HL-60/S4 treated with retinoic acid at 250 ng/mL for 4 days and 3 days (cell line): Measurements from ENCODE around the gene CIROP.

ENCODE experiments used
- in situ Hi-C: fragments of 300-500 bp; cut with MboI; formaldehyde crosslinking; loops from 2 replicates; pipeline ENCODE4 v1.7.0; 2022; ENCODE audit warnings: low sequenced_read_pairs

CIROP gene

GRCh38 chr14:23054000-23054811 lies 50.6 kb downstream of the CIROP start:
- in situ Hi-C loops, result no loop called here

DNA sequence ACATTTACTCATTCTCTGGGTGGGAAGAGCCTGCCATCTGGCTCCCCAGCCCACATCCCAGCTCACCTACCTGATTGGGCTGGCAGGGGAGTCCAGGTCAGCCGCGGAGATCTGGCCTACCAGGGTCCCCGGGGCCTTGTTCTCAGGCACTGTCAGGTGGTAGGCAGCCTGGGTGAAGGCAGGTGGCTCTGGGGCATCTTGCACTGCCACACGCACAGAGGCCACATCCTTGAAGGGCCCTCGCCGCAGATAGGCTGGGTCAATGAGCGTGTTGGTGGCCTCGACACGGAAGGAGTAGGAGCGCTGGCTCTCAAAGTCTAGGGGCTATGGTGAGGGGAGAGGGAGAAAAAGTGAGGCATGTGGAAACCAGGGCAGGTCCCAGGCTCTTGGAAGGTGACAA lies 51.4 kb downstream of the CIROP start:
- in situ Hi-C loops, result no loop called here

DNA sequence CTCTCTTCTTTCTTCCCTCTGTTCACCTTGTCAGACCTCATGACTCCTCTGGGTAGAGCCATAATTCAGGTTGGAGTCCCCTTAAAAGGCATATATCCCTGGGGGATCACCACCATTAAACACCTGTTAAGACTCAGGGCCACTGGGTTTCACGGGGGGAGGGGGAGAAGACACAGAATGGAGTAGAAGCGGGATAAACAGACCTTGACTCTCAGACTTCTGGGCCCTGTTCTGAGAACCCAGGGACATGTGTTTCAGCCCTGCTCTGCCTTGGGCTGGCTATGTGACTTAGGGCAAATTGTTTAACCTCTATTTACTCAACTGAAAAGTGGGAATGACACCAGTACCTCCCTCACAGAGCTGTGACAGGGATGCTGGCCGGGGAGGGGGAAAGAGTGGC lies 52.1 kb downstream of the CIROP start:
- in situ Hi-C loops, result no loop called here

DNA sequence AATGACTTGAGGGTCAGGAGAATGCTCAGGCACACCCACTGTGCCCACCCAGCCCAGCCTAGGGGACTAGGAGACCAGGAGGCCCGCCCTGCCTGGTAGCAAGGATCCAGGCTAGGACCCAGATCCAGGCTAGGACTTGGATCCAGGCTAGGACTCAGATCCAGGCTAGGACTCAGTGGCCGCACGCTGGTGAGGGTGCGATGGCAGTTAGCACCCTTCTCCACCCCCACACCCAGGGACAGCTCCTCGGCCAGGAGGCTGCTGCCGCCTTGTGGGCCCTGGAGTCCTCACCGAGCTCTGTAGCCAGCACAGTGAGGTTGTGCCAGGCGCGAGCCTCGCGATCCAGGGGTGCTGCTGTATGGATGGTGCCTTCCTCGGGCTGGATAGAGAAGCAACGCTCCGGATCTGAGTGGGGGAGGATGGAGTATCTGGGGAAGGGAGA lies 52.6 kb downstream of the CIROP start:
- in situ Hi-C loops, result no loop called here

DNA sequence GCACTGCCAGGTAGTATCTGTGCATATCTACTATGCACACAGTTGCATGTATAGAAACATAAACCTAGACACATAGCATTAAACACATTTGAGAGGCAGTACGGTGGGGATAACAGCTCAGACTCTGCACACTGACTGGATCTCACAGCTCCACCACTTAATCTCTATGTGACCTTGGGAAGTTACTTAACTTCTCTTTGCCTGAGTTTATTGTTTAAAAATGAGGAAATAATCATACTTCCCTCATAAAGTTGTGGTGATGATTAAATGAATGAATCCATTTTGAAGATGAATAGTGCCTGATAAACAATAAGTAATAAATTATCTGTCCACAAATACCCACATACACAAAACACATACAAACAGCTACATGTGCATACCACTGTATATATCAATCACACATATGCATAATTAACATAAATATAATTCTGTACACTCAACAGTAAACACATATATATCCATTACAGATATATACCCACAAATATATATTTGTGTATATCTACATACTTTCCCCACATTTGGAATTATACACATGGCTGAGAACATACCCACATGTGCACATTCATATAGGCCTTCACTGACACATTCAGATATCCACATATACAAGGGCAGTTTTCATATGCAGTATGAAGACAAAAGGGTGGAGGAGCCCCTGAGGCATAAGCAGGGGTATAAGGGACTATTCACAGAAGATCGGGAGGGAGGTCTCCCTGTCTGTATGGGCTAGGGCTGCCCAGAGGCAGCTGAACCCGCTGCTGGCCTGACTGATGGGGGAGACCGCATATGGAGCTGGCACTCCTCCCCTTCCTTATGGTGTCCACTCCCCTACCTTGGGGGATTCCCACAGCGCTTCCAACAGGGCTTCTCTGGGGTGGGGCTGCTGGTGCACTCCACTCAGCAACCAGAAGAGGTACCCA lies 53.4 kb downstream of the CIROP start:
- in situ Hi-C loops, result no loop called here
